Measurements from ENCODE around the gene DAPL1.
"Not testable (repeated sequence)": the region's sequence is repeated elsewhere in the genome, so short reads cannot be mapped to it uniquely, and the experiment has no call there.

DAPL1 gene

GRCh38 chr2:158825021-158825420, 29.9 kb downstream of the DAPL1 start:
- FAIRE-seq, result no peak

DNA sequence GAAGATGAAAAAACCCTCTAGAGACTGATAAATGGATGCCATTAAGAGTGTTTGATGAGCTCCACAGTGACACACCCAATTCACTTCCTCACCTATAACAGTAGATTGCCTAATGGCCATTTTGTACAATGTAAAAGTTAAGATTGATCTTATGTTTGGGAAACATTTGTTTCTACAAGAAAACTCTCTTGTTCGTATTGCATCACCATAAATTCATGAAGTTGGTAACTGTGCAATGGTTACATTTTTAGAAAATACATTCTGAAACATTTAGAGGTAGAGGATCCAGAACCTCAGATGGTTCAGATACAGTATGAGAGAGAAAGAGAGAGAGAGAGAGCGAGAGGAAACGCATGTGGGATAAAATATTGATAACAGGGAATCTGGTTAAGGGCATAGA, 31.8 kb downstream of the DAPL1 start:
- FAIRE-seq, result no peak

GRCh38 chr2:158828378-158829164, 33.5 kb downstream of the DAPL1 start:
- FAIRE-seq, result no peak

DNA sequence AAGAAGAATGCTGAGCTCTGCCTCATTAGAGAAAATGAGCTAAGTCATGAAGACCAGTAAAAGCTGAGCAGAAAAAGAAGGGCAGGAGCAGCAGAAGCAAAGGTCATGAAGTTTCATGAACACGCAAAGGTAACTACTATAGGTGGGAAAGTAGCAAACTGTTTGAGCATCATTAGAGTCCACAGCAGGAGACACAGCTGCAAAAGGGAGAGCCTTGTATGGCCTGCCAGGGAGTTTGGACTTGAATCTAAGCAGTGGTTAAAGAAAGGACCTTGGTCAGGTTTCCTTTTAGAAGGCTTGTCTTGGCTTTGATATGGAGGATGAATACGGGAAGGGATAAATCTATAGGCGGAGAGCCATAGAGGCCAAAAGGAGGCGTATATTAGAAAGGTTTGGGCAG, 34.0 kb downstream of the DAPL1 start:
- FAIRE-seq, result no peak

DNA sequence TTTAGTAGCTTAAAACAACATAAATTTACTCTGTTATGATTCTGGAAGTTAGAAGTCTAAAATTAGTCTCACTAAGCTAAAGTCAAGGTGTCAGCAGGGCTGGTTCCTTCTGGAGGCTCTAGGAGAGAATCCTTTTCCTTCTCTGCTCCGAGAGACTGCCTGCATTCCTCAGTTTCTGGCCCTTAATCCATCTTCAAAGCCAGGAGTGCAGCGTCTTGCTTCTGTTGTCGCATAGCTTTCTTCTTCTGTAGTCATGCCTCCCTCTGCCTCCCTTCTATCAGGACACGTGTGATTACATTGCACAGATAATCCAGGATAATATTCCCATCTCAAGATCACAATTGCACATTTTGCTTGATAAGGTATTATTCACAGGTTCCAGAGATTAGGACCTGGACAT, 35.1 kb downstream of the DAPL1 start:
- FAIRE-seq, result no peak

GRCh38 chr2:158835431-158835830, 40.3 kb downstream of the DAPL1 start:
- no peak for FAIRE-seq

- no peak for FAIRE-seq
Observed at GRCh38 chr2:158837645-158838044, 42.5 kb downstream of the DAPL1 start.

GRCh38 chr2:158841850-158842249, 46.7 kb downstream of the DAPL1 start:
- FAIRE-seq, result no peak

- no peak for FAIRE-seq
Observed at GRCh38 chr2:158845444-158845843, 50.3 kb downstream of the DAPL1 start.

- no peak for FAIRE-seq
Observed at GRCh38 chr2:158845859-158846258, 50.7 kb downstream of the DAPL1 start.

DNA sequence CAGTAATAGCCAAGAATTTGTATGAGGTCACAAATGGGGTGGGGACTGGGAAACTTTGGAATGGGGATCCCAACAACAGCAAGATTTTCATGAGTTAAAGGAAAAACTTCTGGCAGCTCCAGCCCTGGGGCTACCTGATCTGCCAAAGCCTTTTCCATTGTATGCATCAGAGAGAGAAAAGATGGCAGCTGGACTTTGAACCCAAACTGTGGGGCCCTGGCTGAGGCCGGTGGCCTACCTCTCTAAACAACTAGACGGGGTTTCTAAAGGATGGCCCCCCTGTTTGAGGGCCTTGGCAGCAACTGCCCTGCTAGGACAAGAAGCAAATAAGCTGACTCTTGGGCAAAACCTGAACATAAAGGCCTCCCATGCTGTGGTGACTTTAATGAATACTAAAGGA, 52.4 kb downstream of the DAPL1 start:
- FAIRE-seq, result not testable (repeated sequence)

DNA sequence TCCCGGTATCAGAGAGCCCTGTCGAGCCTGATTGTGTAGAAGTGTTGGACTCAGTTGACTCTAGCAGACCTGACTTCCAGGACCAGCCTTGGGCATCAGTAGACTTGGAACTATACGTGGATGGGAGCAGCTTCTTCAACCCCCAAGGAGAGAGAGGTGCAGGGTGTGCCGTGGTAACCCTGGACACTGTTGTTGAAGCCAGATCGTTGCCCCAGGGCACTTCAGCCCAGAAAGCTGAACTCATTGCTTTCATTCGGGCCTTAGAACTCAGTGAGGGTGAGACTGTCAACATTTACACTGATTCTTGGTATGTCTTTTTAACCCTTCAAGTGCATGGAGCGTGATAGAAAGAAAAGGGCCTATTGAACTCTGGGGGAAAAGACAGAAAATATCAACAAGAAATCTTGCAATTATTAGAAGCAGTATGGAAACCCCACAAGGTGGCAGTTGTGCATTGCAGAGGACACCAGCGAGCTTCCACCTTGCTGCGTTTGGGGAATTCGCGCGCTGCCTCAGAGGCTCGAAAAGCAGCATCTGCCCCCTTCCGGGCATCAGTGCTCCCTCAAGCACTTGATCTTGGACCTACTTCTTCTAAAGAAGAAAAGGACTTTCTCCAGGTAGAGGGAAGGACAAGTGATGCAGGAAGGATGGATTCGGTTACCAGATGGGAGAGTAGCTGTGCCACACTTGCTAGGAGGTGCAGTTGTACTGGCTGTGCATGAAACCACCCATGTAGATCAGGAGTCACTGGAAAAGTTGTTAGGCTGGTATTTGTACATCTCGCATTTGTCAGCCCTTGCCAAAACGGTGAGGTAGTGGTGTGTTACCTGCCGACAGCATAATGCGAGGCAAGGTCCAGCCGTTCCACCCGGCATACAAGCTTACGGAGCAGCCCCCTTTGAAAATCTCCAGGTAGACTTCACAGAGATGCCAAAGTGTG, 53.2 kb downstream of the DAPL1 start:
- not testable (repeated sequence) for FAIRE-seq

DNA sequence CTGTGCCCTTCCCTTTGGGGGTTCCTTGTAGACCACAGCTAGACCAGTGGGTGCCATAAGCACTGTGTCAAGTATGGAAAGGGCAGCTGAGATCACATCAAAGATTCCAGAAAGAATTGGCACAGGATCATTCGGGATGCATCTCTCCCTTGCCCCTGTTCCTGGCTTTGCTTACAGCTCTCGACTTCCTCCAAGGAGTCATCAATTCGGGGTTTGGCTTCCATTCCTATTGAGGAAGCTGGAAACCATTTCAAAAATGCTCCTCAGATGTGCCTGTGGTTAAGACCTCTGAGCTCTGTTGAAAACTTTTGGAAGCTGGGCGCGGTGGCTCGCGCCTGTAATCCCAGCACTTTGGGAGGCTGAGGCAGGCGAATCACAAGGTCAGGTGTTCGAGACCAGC, 65.1 kb downstream of the DAPL1 start:
- not testable (repeated sequence) for FAIRE-seq

DNA sequence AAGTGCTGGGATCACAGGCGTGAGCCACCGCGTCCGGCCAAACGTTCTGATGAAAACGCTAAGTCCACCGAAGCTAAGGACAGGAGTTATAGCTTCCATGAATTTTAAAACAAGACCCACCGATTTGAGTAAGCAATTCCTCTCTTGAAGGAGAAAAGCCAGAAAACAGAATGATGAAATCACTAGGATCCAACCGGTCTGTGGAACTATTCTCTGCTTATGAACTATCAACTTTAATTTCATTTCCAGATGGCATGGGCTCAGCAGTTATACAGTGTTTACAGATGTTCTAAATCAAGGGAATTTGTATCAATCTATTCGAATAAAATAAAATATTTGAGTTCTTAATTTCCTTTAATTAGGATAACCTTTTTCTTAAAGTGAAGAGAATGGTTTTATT, 66.5 kb downstream of the DAPL1 start:
- not testable (repeated sequence) for FAIRE-seq

DNA sequence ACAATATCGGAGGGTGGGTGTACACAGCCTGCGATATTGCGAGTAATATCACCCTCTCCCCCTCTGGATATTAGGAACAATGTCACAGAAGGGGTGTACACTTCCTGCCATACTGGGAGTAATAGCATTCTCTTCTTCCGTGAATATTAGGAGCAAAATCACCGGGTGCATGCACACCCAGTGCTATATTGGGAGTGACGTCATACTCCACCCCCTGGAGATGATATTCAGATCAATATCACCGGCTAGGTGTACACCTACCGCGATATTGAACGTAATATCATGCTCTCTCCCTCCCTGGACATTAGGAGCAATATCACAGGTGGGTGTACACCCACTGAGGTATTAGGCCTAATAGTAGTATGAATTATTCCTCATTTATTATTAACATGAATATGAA, 70.4 kb downstream of the DAPL1 start:
- not testable (repeated sequence) for FAIRE-seq

Data from colon (tissue), 2 donors.